HG02678 (cell line): ENCODE measurements around the gene NKPD1.

ENCODE experiments used
- ATAC-seq: cut with Tn5 transposase; IDR thresholded peaks from one replicate; pipeline ENCODE4 v1.9.1; 2021; ENCODE audit warnings: mild to moderate bottlenecking, moderate library complexity; ENCODE audit not compliant: unreplicated experiment

Gene NKPD1

DNA sequence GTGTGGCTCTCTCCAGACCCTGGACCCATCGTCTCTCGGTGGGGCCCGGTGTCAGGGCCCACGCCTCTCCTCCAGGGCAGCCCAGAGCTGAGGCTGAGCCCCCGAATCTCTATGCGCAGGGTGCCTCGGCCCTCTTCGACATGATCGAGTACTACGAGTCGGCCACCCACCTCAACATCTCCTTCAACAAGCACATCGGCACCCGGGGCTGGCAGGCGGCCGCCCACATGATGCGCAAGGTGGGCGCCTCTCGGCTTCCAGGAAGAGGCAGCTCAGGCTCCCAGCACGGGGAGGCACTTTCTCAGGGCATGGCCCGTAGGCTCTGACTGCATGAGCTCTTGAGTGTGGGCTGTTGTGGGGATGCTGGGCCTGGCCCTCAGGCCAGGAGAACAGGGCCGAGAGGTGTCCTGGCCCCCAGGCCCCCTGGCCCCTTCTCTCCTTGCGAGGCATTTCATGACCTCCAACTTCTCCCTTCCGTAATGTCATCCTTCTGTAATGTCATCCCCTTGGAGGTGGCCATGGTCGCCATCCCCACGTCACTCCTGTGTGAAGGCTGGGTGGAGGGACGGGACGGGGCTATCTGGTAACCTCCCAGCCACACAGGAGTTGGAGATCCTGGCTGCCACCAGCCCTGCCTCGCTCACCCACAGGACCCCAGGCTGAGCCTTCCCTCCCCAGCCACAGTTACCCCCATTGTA, 19.4 kb downstream of the NKPD1 start:
- no peak for ATAC-seq

DNA sequence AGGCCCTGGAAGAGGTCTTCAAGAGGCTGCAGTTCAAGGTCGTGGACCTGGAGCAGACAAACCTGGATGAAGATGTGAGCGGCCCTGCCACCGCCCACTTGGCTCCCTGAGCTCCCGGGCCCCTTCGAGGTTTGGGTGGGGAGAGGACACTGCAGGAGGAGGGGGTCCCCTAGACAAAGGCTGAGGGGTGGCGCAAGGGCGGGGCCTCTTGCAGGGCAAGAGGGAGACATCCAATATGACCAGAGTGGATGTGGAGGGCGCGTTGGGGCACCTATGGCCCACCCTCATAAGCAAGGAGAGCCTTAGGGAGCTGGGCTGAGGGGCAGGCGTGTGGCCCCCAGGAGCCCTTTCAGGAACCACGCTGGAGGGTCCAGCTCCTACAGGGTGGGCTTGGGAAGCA, 20.2 kb downstream of the NKPD1 start:
- ATAC-seq, result no peak

GRCh38 chr19:45140144-45140503, 20.7 kb downstream of the NKPD1 start:
- no peak for ATAC-seq

- ATAC-seq, result no peak
These were observed 21.3 kb downstream of the NKPD1 start for GRCh38 chr19:45139286-45140143.

GRCh38 chr19:45138303-45138751, 22.5 kb downstream of the NKPD1 start:
- ATAC-seq, result no peak

- peak; percentile 82 for ATAC-seq
These were observed 23.5 kb downstream of the NKPD1 start for GRCh38 chr19:45137179-45137761.

- no peak for ATAC-seq
These were observed 24.1 kb downstream of the NKPD1 start for GRCh38 chr19:45136507-45137178.

GRCh38 chr19:45135176-45135885, 25.5 kb downstream of the NKPD1 start:
- ATAC-seq, result no peak

- no peak for ATAC-seq
These were observed 27.1 kb downstream of the NKPD1 start for GRCh38 chr19:45133661-45134060.

DNA sequence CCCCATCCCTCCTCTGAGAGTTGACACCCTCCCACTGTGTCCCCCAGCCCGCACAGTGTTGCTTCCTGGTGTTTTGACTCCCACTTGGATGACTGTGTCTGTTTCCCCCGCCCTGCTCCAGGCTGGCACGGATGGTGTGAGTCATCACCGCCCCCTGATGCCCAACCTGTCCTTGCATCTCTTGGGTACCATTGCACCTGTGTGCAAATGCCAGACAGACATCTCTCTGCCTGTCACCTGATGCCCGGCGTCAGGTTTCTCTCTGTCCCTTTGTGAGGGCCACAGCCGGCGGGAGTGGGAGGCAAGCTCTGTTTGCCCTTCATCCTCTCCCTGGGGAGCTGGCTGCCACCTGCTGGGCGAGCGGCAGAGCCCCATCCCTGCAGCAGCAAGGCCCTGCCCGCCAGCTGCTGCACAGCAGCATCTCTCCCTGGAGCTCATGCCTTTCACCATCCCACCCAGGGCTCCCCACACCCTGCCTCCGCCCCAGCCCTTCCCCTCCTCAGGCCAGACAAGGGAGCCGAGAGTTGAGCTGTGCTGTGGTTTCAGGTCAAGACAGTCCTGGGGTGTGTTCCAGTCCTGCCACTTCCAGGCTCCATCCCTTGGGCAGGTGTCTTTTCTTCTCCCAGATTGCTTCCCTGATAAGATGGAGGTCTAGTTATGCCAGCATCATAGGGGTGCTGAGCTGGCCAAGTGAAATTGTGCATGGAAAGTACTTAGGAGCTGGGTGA, 29.7 kb downstream of the NKPD1 start:
- ATAC-seq, result no peak

DNA sequence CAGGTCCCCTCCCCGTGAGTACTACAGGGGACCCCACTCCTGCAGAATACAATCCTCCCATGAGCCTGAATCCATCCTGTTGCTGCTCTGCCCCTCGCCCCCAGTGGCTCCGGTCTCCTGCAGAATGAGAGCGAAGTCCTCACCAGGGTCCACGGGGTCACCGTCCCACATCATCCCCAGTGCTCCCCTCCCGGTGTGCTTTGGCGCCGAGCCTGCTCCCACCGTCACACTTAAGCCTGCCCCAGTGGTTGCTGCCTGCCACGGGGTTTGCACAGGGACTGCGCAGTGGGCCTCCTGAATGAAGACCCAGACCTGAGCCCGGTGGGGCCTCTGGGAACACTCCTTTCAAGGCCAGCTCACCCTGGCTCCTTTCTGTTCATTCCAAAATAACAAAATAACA, 30.5 kb downstream of the NKPD1 start:
- ATAC-seq, result no peak

DNA sequence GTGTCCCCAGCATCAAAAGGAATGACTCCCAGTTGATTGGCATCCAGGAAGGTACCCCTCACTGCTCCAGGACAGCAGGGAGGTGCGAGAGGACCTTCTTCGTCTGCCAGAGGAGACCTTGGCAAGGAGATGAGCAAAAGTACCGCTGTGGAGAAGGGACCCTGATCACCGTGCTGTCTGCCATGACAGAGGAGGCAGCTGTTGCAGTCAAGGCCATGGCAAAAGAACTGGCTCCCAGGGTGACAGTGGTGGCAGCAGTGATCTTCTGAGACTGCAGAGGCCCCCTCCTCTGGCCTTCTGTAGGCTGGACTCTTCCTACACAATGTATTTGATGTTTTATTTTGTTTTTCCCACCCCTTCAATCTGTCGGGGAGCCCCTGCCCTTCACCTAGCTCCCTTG, 32.0 kb downstream of the NKPD1 start:
- no peak for ATAC-seq

DNA sequence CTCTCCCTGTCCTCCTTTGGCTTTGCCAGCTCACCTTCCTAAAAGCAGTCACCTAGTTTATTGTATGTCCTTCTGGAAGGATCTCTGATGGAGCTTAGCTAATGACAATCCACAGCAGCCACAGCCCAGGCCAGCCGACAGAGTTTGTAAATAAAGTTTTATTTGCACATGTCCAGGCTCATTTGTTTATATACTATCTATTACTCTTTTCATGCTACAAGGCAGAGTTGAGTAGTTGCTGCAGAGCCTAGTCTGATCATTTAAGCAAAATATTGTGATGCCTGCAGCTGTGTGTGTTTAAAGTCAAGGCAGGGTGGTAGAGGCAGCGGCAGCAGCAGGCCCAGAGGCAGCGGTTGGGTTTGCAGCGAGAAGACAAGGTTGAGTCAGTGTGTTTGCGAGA, 32.6 kb downstream of the NKPD1 start:
- no peak for ATAC-seq

GRCh38 chr19:45126654-45127053, 34.1 kb downstream of the NKPD1 start:
- no peak for ATAC-seq

DNA sequence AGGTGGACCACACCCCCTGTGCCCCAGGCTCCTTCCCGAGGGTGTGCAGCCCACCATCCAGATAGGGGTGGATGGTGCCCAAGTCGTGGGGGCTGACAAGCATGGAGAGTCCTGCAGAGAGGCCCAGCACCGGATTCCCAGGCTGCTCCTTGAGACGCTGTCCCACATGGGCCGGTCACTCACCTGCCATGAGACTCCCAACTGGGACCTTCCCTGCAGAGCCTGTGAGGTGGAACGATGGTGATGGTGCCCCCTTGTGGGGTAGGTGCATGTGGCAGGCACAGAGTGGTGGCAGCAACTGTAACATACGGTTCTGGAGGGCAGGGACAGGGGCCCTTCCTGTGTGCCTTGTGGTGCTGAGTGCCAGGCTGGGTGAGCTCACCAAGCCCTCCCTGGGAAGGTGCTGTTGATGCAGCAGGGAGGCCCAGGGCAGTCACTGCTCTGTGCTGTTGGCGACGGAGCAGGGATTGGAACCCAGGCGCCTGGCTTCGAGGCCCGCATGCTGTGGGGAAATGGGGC, 34.7 kb downstream of the NKPD1 start:
- peak; percentile 45 for ATAC-seq

- ATAC-seq, result no peak
These were observed 35.4 kb downstream of the NKPD1 start for GRCh38 chr19:45125360-45125759.

DNA sequence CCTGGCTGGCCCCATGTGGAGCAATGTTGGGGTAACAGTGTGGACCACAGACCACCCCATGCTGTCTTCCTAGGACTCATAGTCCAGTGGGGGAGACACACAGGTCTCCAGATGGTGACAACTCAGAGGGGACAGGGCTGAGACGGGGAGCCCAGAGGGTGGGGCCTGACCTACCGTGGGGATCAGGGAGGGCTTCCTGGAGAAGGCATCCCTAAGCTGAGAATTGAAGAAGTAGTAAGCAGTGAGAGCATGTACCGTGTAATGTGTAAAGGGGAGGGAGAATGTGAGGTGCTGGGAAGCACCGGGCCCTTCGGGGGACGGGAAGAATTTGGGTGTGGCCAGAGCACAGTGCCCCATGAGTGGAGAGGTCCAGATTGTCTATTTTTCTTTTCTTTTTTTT, 36.8 kb downstream of the NKPD1 start:
- no peak for ATAC-seq

DNA sequence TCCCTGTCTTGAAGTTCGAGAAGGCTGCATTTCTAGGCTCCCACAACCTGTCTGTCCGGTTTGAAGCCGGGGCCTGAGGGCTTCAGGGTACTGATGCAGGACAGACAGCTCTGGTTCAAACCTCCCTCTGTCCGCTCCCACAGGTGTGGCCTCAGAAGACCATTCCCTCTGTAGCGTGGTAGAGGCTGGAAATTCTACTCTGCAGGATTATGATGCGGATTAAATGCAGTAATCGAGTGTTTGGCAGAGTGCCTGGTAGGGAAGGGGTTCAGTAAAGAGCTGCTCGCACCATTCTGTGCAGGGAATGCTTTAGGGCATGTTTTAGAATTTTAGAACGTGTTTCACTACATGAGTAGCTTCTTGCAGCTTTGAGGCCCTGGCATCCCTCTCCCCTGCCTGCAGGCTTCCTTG, 37.3 kb downstream of the NKPD1 start:
- ATAC-seq, result no peak

GRCh38 chr19:45122832-45123231, 38.0 kb downstream of the NKPD1 start:
- ATAC-seq, result no peak

DNA sequence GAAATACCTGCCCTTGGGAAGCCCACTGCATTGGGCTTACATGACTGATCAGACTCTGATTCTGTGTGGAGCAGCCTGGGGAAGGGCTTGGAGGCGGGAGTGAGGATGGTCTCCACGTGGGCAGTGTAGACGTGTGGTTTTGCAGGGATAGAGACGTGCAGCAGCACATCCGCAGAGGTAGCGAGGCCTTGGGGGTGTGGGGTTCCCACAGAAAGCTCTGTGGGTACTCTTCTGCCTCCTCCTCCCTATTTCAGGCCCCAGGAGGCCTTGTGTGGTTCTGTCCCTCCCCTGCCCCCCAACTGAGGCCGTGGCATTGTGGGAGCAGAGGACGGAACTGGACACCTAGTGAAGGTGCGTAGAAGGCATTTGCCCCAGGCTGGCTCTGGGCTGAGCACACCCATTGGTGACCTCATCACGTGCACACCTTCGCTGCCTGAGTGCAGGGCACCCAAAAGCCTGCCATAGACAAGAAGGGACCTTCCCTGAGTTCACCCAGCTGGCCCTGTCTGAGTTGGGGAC, 38.9 kb downstream of the NKPD1 start:
- ATAC-seq, result no peak
